Tibial nerve (tissue), 3 donors: ENCODE results near the gene SLC35G6.

Experiments
- CTCF ChIP-seq, 5 experiments: fragments of 200-600 bp in 3 of 5; fragments of 450-650 bp in 2 of 5; sonication (generic) in 3 of 5; IDR thresholded peaks; one replicate each; pipeline ENCODE4 v1.5.1; 2016 to 2019; ENCODE audit warnings: antibody characterized with exemption in 5 of 5, mild to moderate bottlenecking in 3 of 5, moderate library complexity in 2 of 5
- POLR2A ChIP-seq, 2 donors: fragments of 450-650 bp; IDR thresholded peaks; one replicate each; pipeline ENCODE4 v1.6.1; 2017; ENCODE audit warnings: antibody characterized with exemption in 2 of 2, mild to moderate bottlenecking in 2 of 2, moderate library complexity in 2 of 2

- TF ChIP-seq POLR2A (IDR thresholded peaks at IDR 0.05) (no peak), CTCF (IDR thresholded peaks at IDR 0.05) (peak in 2 of 5 experiments; percentile 3 to 38)
Measured at GRCh38 chr17:7484919-7485377, 3.7 kb downstream of the SLC35G6 start.
